AG04449 (cell line): ENCODE measurements around the gene SYT5.

Source experiments
- CTCF ChIA-PET: fragments of 350-600 bp; formaldehyde crosslinking; extraction: SDS; loops from one replicate; lab custom pipeline; 2021; ENCODE audit warnings: antibody characterized with exemption; lab: Yijun Ruan, JAX
- POLR2A ChIA-PET: fragments of 400-600, 350-600 bp; formaldehyde crosslinking; extraction: SDS; loops from one replicate; lab custom pipeline; 2020; ENCODE audit warnings: antibody characterized with exemption, inconsistent platforms; lab: Yijun Ruan, JAX
- DNase-seq: peaks from one replicate; pipeline ENCODE4 v3.0.0-alpha.2; 2010; ENCODE audit warnings: low read depth, low spot score
- H3K4me3 ChIP-seq: 2 replicates; pipeline ENCODE4 v1.5.1; 2011; ENCODE audit warnings: low read depth, mild to moderate bottlenecking, control low read depth, low read length
- CTCF ChIP-seq: IDR thresholded peaks from one replicate; pipeline ENCODE4 v1.5.1; 2011; ENCODE audit warnings: mild to moderate bottlenecking, moderate library complexity, low read length, control low read depth, inconsistent platforms; ENCODE audit not compliant: insufficient read depth; ENCODE audit errors: missing control alignments

The SYT5 gene

GRCh38 chr19:55153652-55154264 is 26.3 kb downstream of the SYT5 start:
- ChIA-PET POLR2A (no interaction called here), CTCF (interaction anchor here (4.6 kb wide), 1 partner anchor 12 kb away, joined by 30 read pairs; no protein-coding TSS in a partner anchor)
- no peak for TF ChIP-seq CTCF
- no peak for DNase-seq
- no peak overlapping the region for H3K4me3 ChIP-seq

DNA sequence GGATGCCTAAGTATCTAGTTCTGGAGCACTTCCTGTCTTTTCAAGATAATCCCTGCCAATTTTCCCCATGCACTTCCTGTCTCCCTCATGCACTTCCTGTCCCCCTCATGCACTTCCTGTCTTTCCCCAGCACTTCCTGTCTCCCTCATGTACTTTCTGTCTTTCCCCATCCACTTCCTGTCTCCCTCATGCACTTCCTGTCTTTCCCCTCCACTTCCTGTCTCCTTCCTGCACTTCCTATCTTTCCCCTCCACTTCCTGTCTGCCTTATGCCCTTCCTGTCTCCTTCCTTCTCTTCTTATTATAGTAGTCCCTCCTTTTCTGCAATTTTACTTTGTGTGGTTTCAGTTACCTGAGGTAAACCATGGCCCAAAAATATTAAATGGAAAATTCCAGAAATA is 28.1 kb downstream of the SYT5 start:
- H3K4me3 ChIP-seq: no peak overlapping the region
- ChIA-PET POLR2A (no interaction called here), CTCF (interaction anchor here (0.8 to 4.6 kb wide), 4 partner anchors 8 to 481 kb away, joined by 3 to 30 read pairs (median 9); no protein-coding TSS in a partner anchor)
- DNase-seq: no peak
- TF ChIP-seq CTCF: no peak

DNA sequence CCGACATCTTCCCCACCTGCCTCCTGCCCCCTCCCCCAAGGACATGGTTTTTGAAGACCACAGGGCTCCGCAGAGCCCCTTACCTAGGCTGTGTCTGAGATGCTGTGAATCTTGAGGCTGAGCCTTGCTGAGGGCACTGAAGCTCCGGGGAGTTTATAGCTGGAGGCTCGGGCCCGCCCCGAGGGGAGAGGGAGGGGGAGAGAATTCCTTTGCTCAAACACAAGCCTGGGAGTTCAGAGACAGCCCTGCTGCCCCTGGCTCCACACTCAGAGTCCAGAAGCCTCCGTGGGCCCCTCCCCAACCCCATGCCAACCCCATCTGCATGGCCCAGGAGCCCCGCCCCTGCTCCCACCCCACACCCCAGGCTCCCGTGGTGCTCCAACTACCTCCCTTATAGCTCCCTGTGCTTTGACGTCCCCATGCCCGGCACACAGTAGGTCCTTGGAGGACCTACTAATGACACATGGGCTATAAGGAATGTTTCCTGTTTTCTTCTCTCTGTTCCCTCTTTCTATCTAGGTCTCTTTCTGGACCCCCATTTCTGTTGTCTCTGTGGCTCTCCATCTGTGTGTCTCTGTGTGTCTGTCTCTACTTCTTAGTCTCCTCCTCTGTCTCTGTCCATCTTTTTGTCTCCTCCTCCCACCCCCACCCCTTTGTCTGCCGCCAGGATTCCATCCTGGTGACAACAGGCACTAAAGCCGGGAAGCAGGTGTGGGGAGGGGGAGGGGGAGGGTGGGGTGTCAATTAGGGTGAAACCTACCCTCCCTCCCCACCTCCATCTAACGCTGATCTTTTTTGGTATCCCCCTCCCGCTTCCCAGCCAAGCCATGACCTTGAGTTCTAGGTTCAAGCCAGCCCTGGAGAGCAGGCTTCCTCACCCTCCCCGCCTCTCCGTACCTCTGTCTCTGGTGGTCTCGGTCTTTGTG is 30.7 kb downstream of the SYT5 start, which contains the start of gene TNNT1:
Gene TNNT1, minus strand, starts transcription at position 129 of the 926 bp plus-strand sequence. CDS start 2,049 bp downstream, outside the sequence.
- ChIA-PET CTCF (interaction anchor here (0.7 to 1.2 kb wide), 2 partner anchors 9 to 11 kb away, joined by 3 to 4 read pairs; no protein-coding TSS in a partner anchor), POLR2A (no interaction called here)
- TF ChIP-seq CTCF: no peak
- no peak for DNase-seq
- no peak within 1 kb of the TSS for H3K4me3 ChIP-seq

GRCh38 chr19:55147545-55148251 is 32.4 kb downstream of the SYT5 start:
- DNase-seq: no peak
- ChIA-PET CTCF (interaction anchor here (1.0 to 3.3 kb wide), 5 partner anchors 9 to 51 kb away, joined by 3 to 23 read pairs (median 3); partner anchors contain the start of gene TNNI3), POLR2A (no interaction called here)
- TF ChIP-seq CTCF: no peak
- no peak overlapping the region for H3K4me3 ChIP-seq

- peak overlapping the region; percentile 15; the same call in 1 of the 2 replicates for H3K4me3 ChIP-seq
- ChIA-PET CTCF (interaction anchor here (0.6 to 3.3 kb wide), 8 partner anchors 10 to 306 kb away, joined by 3 to 23 read pairs (median 3); partner anchors contain the start of gene TNNI3), POLR2A (no interaction called here)
- TF ChIP-seq CTCF: no peak
- no peak for DNase-seq
Observed at GRCh38 chr19:55146705-55147273, 33.3 kb downstream of the SYT5 start.
